Heart right ventricle (tissue), 16 donors: ENCODE data around the gene KIF2A. TPM values are rescaled to one million over a fixed set of nuclear protein-coding genes. Genes with fewer than 3 reads are reported as not detected.

Source experiments
- ATAC-seq, 8 donors: fragments of 200-7000 bp; cut with Tn5 transposase; one replicate each; pipeline ENCODE4 v1.9.1; 2020; ENCODE audit warnings: mild to moderate bottlenecking in 8 of 8, moderate library complexity in 8 of 8, moderate number of reproducible peaks in 1 of 8
- DNase-seq, 2 donors: peaks; one replicate each; pipeline ENCODE4 v3.0.0-alpha.2; 2020
- H3K27ac ChIP-seq, 10 donors: fragments of 200-600 bp; sonication (generic) in 2 of 10; one replicate each; pipeline versions ENCODE4 v1.5.0 to v1.8.0; 2020 to 2022; ENCODE audit warnings: mild to moderate bottlenecking in 3 of 10
- H3K27me3 ChIP-seq, 7 donors: fragments of 200-600 bp; one replicate each; pipeline ENCODE4 v1.8.0; 2021 to 2022; ENCODE audit warnings: mild to moderate bottlenecking in 2 of 7
- H3K36me3 ChIP-seq, 9 donors: fragments of 200-600 bp; sonication (generic) in 1 of 9; one replicate each; pipeline versions ENCODE4 v1.5.0 to v1.8.0; 2020 to 2022; ENCODE audit warnings: mild to moderate bottlenecking in 2 of 9
- H3K4me1 ChIP-seq, 9 donors: fragments of 200-600 bp; sonication (generic) in 1 of 9; one replicate each; pipeline versions ENCODE4 v1.5.0 to v1.8.0; 2020 to 2022; ENCODE audit warnings: mild to moderate bottlenecking in 4 of 9
- H3K4me3 ChIP-seq, 10 donors: fragments of 200-600 bp; sonication (generic) in 2 of 10; one replicate each; pipeline versions ENCODE4 v1.5.0 to v1.8.0; 2020 to 2022; ENCODE audit warnings: mild to moderate bottlenecking in 7 of 10, moderate library complexity in 2 of 10
- H3K9me3 ChIP-seq, 11 donors: fragments of 200-600 bp in 10 of 11; sonication (generic) in 2 of 11; one replicate each; pipeline versions ENCODE4 v1.5.0 to v1.8.0; 2013 to 2022; ENCODE audit warnings: mild to moderate bottlenecking in 2 of 11, control low read depth in 1 of 11, moderate library complexity in 1 of 11
- CTCF ChIP-seq, 9 donors: fragments of 200-600 bp; sonication (generic) in 2 of 9; IDR thresholded peaks; one replicate each; pipeline versions ENCODE4 v1.5.0 to v1.8.0; 2021 to 2022; ENCODE audit warnings: antibody characterized with exemption in 9 of 9, mild to moderate bottlenecking in 5 of 9, moderate library complexity in 1 of 9
- WGBS, 2 donors: extraction: QIAGEN DNeasy Blood & Tissue Kit; methylation state at CpG; one replicate each; pipeline ENCODE4 v1.1.7; 2013; ENCODE audit warnings: inconsistent platforms in 1 of 2; 5-methylcytosine and 5-hydroxymethylcytosine counted together
- intact Hi-C, 10 donors: fragments of 100-400 bp; cut with DNase I; formaldehyde crosslinking; loops; one replicate each; pipeline versions ENCODE4 v1.11.1 to v1.14.2; 2022
- polyA plus RNA-seq, 2 donors: library from polyadenylated mRNA; stranded (reverse); fragments of 200-250 nt; gene quantifications; one replicate each; pipeline ENCODE4 v1.2.3, GENCODE V29; 2013
- total RNA-seq, 10 donors: library from RNA; stranded (reverse); fragmentation: NEBNext Ultra II Directional in 3 of 10; extraction: Animal tissue kit (Norgen Biotek cat#: 25700) in 3 of 10; gene quantifications; one replicate each; pipeline versions ENCODE4 v1.2.1 to v1.2.4, GENCODE V29; 2021 to 2023
- donor health status: Arrhythmogenic right ventricular cardiomyopathy.
- donor health status: ischemic (EF 13 %, LVEDD 7.1; RV severe dilation, severe dysfunction).
- donor health status: healthy with polysubstance abuse.
- donor health status: DM: no; HTN: yes; CAD: no.
- donor health status: DM: no; HTN: no; CAD: no.
- donor health status: ischemic (EF 25% LVEDD 6.9; RV normal size, moderate dysfunction).
- donor health status: ischemic (EF 25% LVEDD 5.7; RV mildly dilated, moderate dysfunction).
- donor health status: healthy.
- donor health status: DM: yes; HTN: yes; CAD: no.
- donor health status: Ischemic cardiomyopathy.
- donor health status: ischemic (EF 35%, LVEDD 5.7; RV mildly dilated, moderate dysfunction).
- donor health status: nonischemic (EF 11% LVEDD 7.7; RV severe dilation, severe dysfunction).
- donor health status: DM: yes; HTN: yes; CAD: no.
- donor health status: PGD.
- donor health status: ischemic (EF 29% LVEDD 5.4; RV normal size, mild dysfunction).
- donor health status: nonischemic (EF 23%, LVEDD 6.1; RV moderate dilation, normal function).

Gene KIF2A
- total and polyA plus RNA-seq, 12 donors: 1.5 to 17.1 (median 11.1) TPM

- DNase-seq (no peak), ATAC-seq (no peak)
- intact Hi-C loops: no loop called here
- H3K4me1 ChIP-seq: peaks cover 0 to 25% (median 12%) of the 10 kb centered on the region in 9 donors
- no peaks in the 10 kb centered on the region for H3K27me3 ChIP-seq
- H3K27ac ChIP-seq: no peak overlapping the region
- no peak for TF ChIP-seq CTCF (IDR thresholded peaks at IDR 0.05)
- 92 to 100% methylated on average over 1 of the region's 1 CpG for WGBS, 2 donors
- no peaks in the 10 kb centered on the region for H3K9me3 ChIP-seq
- H3K4me3 ChIP-seq: no peak overlapping the region
- peaks cover 0 to 10% (median 0%) of the 10 kb centered on the region in 9 donors for H3K36me3 ChIP-seq
These were observed 24.3 kb downstream of the KIF2A start for GRCh38 chr5:62330302-62330701.

GRCh38 chr5:62331921-62332320 is 25.9 kb downstream of the KIF2A start:
- Histone ChIP-seq H3K27ac (no peak overlapping the region), H3K9me3 (no peaks in the 10 kb centered on the region), H3K27me3 (no peaks in the 10 kb centered on the region), H3K4me1 (peaks cover 0 to 25% (median 12%) of the 10 kb centered on the region in 9 donors), H3K4me3 (no peak overlapping the region), H3K36me3 (peaks cover 0 to 10% (median 0%) of the 10 kb centered on the region in 9 donors)
- ATAC-seq (no peak), DNase-seq (no peak)
- no peak for TF ChIP-seq CTCF (IDR thresholded peaks at IDR 0.05)
- intact Hi-C loops: no loop called here

DNA sequence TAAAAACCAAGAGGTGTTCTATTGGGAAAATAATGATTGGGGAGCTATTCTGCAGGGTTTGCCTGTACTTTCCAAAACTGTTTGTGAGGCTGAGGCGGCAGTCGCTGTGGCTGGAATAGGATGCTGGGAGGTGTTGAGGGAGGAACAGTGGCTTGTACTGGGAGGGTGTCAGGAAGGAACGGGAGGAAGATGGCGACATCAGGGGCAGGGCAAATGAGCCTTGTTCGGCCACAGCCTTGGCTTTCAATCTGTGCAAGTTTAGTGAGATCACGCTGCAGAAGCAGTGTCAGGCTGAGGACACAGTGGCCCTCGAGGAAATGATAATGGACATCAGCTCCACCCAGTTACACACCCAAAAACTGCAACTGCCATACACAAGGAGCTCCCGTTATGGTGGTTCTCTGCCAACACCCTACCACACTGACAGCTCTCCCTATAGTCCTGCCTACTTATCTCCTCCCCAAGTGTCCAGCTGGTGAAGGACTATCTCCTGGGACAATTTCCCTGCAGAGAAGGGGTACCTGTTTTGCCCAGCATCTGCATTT is 27.3 kb downstream of the KIF2A start:
- no peaks in the 10 kb centered on the region for H3K9me3 ChIP-seq
- H3K27ac ChIP-seq: no peak overlapping the region
- DNase-seq: no peak
- peaks cover 0 to 10% (median 0%) of the 10 kb centered on the region in 9 donors for H3K36me3 ChIP-seq
- peaks cover 0 to 25% (median 12%) of the 10 kb centered on the region in 9 donors for H3K4me1 ChIP-seq
- WGBS, 2 donors: 56 to 58% methylated on average over 8 of the region's 8 CpGs
- no peak overlapping the region for H3K4me3 ChIP-seq
- no peak for TF ChIP-seq CTCF (IDR thresholded peaks at IDR 0.05)
- intact Hi-C loops: no loop called here
- peak in 4 of 8 donors; percentile 34 to 49 (median 42) for ATAC-seq
- no peaks in the 10 kb centered on the region for H3K27me3 ChIP-seq

- Histone ChIP-seq H3K27ac (no peak overlapping the region), H3K4me3 (no peak overlapping the region), H3K4me1 (peaks cover 0 to 24% (median 12%) of the 10 kb centered on the region in 9 donors), H3K27me3 (no peaks in the 10 kb centered on the region), H3K36me3 (peaks cover 0 to 10% (median 0%) of the 10 kb centered on the region in 9 donors), H3K9me3 (no peaks in the 10 kb centered on the region)
- WGBS, 2 donors: 100% methylated on average over 2 of the region's 2 CpGs
- no peak for TF ChIP-seq CTCF (IDR thresholded peaks at IDR 0.05)
- ATAC-seq: peak in 1 of 8 donors; percentile 11
- intact Hi-C loops: no loop called here
- no peak for DNase-seq
These were observed 28.1 kb downstream of the KIF2A start for GRCh38 chr5:62334082-62334481.
